LoVo (cell line): ENCODE measurements around the gene ROCK1.
A peak's percentile ranks its signal among the peaks of the same experiment; 100 is the strongest.
"Not testable (repeated sequence)": the region's sequence is repeated elsewhere in the genome, so short reads cannot be mapped to it uniquely, and the experiment has no call there.

Experiments used
- DNase-seq: peaks from one replicate; pipeline ENCODE4 v3.0.0-alpha.2; 2016; ENCODE audit warnings: low spot score

The ROCK1 gene

GRCh38 chr18:21111346-21112139 lies at the start of gene ROCK1:
ROCK1 (minus strand) TSS chr18:21111813; CDS start chr18:21110910, 903 bp downstream.
- peak; percentile 95 for DNase-seq

DNA sequence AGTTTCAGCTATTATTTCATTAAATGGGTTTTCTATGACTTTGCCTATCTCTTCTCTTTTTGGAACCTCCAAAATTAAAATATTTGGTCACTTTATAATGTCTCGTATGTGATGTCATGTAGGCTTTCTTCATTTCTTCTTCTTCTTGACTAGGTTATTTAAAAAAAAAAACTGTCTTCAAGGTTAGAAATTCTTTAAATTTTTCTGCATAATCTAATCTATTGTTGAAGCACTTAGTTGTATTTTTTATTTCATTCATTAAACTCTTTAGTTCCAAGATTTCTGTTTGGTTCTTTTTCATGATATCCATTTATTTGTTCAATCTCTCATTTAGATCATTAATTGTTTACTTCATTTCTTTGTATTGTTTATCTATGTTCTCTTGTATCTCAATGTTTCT lies 43.8 kb upstream of the ROCK1 start:
- no peak for DNase-seq

- DNase-seq = no peak
Observed at GRCh38 chr18:21146016-21146415, 34.4 kb upstream of the ROCK1 start.

GRCh38 chr18:21145371-21145770 lies 33.8 kb upstream of the ROCK1 start:
- no peak for DNase-seq

- no peak for DNase-seq
Observed at GRCh38 chr18:21141668-21142422, 30.2 kb upstream of the ROCK1 start.

GRCh38 chr18:21137719-21138488 lies 26.3 kb upstream of the ROCK1 start:
- DNase-seq = not testable (repeated sequence)

DNA sequence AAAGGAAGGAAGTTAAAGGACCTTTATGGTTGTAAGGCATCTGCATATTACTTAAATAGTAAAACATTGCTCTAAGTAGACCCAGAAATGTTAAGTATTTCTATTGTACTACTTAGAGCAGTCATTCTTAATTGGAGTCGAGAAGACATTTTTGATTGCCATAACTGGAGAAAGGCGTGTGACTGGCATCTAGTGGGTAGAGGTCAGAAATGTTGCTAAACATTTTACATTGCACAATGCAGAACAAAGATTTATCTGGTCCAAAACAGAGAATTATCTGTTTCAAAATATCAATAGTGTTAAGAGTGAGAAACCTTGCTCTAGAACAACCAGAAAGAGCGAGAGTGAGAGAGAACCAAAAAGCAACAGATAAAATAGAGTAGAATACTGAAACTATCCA lies 23.3 kb upstream of the ROCK1 start:
- no peak for DNase-seq

DNA sequence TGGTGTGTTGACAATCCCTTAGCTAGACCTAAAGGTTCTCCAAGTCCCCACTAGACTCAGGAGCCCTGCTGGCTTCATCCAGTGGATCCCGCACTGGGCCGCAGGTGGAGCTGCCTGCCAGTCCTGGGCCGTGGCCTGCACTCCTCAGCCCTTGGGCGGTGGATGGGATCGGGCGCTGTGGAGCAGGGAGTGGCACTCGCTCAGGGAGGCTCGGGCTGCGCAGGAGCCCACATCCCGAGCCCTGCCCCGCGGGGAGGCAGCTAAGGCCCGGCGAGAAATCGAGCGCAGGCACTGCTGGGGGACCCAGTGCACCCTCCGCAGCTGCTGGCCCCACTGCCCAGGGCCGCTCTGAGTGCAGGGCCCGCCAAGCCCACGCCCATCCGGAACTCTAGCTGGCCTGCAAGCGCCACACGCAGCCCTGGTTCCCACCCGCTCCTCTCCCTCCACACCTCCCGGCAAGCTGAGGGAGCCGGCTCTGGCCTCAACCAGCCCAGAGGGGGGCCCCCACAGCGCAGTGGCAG lies 20.8 kb upstream of the ROCK1 start:
- DNase-seq = no peak

- DNase-seq = no peak
Observed at GRCh38 chr18:21131698-21132227, 20.1 kb upstream of the ROCK1 start.

- no peak for DNase-seq
Observed at GRCh38 chr18:21129566-21130216, 18.1 kb upstream of the ROCK1 start.

DNA sequence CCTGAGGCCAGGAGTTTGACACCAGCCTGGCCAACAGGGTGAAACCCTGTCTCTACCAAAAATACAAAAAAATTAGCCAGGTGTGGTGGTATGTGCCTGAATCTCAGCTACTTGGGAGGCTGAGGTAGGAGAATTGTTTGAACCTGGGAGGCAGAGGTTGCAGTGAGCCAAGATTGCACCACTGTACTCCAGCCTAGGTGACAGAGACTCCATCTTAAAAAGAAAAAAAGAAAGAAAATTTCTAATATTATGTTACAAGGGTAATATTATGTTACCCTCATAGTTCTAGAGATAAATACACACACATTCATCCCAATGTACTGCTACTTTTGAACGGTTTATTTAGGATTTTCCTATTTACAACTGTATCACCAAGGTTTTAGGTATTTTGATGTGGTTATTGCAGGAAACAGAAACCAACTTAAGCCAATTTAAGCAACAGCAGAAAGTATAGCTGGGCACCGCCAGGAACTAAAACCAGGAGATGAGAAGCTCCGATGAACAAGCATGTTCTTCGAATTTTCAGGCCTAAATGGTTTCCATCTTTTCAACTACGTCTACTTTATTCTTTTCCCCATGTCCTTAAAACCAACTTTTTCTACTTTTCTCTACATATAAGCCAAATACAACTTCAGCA lies 11.8 kb upstream of the ROCK1 start:
- DNase-seq = no peak

DNA sequence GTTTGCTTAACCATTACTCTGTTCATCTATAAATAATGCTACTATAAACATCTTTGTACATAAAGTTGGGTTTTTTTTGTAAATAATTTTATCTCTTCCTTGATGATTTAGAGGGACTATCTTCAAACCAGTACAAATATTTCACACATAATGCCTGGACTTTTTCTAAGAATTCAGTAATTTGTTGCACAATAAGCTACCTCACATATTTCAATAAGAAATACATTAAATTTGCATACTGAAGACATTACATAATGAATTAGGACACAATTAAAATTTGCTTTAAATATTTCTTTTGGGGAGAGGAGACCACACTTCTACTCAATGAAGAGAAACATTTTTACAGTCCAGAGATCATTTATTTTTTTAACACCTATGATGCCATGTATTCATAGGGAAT lies 7.2 kb upstream of the ROCK1 start:
- DNase-seq = no peak

GRCh38 chr18:21117409-21118131 lies 6.0 kb upstream of the ROCK1 start:
- DNase-seq = no peak

DNA sequence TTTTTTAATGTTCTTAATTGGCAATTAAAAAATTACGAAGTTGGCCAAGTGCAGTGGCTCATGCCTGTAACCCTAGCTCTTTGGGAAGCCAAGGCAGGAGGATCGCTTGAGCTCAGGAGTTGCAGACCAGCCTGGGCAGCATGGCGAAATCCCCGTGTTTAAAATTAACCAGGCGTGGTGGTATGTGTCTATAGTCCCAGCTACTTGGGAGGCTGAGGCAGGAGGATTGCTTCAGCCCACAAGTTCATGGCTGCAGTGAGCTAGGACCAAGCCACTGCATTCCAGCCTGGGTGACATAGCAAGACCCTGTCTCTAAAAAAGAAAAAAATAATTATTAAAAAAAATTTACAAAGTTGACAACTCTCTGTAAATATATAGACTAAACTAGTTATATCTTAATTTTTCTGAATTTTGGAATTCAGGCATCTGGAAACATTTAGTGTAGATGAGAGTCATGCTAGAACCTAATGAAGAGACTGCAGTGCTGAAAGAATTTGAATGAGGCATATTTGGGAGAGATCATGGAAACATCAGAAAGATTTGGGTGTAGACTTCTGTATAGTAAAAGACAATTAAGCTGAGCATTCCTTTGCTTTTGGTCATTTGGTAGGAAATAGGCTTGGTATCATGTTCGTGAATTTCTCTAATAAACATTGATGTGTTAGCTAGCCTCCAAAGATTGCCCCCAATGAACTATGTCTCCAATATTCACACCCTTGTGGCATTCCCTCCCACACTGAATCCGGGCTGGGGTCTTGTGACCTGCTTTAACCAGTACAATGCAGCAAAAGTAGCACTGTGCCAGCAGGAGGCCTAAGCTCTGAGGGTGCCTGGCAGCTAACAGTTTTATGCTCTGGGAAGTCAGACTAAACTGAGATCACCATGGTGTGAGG lies 4.2 kb upstream of the ROCK1 start:
- DNase-seq = no peak

DNA sequence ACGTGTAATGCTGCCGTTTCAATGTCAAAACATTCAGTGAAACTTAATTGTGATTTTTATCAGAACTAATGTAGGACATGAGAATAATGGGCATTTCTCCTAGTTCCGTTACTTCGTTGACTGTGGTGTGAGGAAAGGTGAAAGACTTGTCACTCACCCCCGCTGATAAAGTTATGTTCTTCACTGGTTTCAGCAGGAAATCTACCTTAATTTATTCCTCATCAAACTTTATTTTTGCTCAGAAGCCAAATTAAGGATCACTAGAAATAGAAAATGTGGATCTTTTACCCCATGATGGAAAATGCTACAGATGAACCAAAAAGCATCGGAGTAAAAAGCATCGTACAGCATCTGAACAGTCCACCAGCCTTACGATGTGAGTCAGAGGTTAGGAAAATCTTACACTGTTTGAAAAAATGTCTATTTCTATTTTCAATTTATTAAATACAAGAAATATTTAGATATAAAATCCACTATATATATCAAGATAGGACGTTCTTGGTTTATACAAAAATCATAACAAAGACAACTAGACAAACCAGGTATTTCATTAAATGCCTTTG lies 1.0 kb upstream of the ROCK1 start:
- DNase-seq = no peak

DNA sequence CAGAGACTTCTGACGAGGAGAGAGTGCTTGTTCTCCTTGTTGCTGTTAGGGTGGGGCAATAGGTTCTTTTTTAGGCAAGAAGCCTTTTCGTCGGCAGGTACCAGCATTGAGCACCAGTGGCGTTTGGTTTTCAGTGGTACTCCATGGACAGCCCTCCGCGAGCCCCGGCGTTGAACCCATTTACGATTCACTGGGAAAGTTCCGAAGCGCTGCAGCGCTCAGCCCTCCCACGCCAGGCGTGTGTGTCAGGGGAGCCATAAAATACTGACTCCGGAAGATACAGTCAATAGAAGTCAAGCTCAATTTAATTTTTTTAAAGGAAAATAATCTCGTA lies 494 bp upstream of the ROCK1 start:
- no peak for DNase-seq

- DNase-seq = peak; percentile 10
Observed at GRCh38 chr18:21110713-21111345, 784 bp downstream of the ROCK1 start.

- DNase-seq = peak; percentile 32
Observed at GRCh38 chr18:21109936-21110712, 1.5 kb downstream of the ROCK1 start.
